Cardiac muscle cell (in vitro differentiated cells and primary cell): ENCODE data around the gene VMAC. TPM values are rescaled to one million over a fixed set of nuclear protein-coding genes. Genes with fewer than 3 reads are reported as not detected.
"Not testable (repeated sequence)": the region's sequence is repeated elsewhere in the genome, so short reads cannot be mapped to it uniquely, and the experiment has no call there.

Experiments used
- DNase-seq, 2 donors: peaks; one replicate each; pipeline versions ENCODE4 v3.0.0 to v3.0.0-alpha.2; 2010 to 2017; ENCODE audit warnings: low read depth in 1 of 2, low spot score in 1 of 2
- H3K27ac ChIP-seq: fragments of 200-600 bp; sonication (generic); 2 replicates; pipeline ENCODE4 v1.5.1; 2016
- H3K27me3 ChIP-seq: fragments of 200-600 bp; sonication (generic); 2 replicates; pipeline ENCODE4 v1.6.0; 2016; ENCODE audit warnings: control low read depth
- H3K36me3 ChIP-seq: fragments of 200-600 bp; sonication (generic); 2 replicates; pipeline ENCODE4 v1.5.1; 2016; ENCODE audit warnings: control low read depth
- H3K4me1 ChIP-seq: fragments of 200-600 bp; sonication (generic); 2 replicates; pipeline ENCODE4 v1.8.1; 2017; ENCODE audit warnings: low read depth, mild to moderate bottlenecking, mixed run types
- H3K4me3 ChIP-seq: fragments of 200-600 bp; sonication (generic); 2 replicates; pipeline ENCODE4 v1.5.1; 2016; ENCODE audit warnings: mild to moderate bottlenecking
- H3K9me3 ChIP-seq: fragments of 200-600 bp; sonication (generic); 2 replicates; pipeline ENCODE4 v1.5.1; 2017; ENCODE audit warnings: low read depth, mild to moderate bottlenecking, control low read depth
- polyA plus RNA-seq: library from polyadenylated mRNA; unstranded; fragments of >200 nt; fragmentation: Nextera tagmentation; extraction: Ambion mirVana; gene quantifications from 2 replicates; pipeline ENCODE4 v1.2.1, GENCODE V29; 2016
- total RNA-seq: library from RNA; depleted of rRNA; stranded (reverse); fragments of >200 nt; gene quantifications from 2 replicates; pipeline ENCODE4 v1.2.3, GENCODE V29; 2016
- TF ChIP-seq, protein P1 (sequence below): IDR thresholded peaks from 2 replicates; pipeline ENCODE4 v1.5.1; 2012; ENCODE audit warnings: low read depth, mild to moderate bottlenecking, low read length

The VMAC gene
- total and polyA plus RNA-seq, 2 experiments from 2014 or later, result 3.9 to 23.1 TPM

DNA sequence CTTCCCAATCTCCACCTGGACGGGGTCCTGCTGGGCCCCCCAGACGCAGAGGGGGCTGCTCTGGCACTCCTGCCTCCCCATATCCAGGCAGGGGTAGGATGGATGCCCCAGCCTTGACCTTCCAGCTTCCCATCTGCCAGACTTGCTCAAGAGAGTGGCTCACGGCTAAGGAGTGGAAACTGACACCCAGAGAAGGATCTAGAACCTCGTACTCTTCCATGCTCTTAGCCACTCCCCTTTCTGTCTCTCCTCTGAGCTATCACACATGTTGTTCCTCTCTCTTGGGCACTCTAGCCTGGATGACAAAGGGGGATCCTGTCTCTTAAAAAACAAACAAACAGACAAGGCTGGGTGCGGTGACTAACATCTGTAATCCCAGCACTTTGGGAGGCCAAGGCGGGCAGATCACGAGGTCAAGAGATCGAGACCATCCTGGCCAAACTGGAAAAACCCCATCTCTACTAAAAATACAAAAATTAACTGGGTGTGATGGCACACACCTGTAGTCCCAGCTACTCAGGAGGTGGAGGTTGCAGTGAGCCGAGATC is 22.2 kb upstream of the VMAC start:
- no peaks in the 10 kb centered on the region for H3K27me3 ChIP-seq
- TF ChIP-seq, protein P1, sequence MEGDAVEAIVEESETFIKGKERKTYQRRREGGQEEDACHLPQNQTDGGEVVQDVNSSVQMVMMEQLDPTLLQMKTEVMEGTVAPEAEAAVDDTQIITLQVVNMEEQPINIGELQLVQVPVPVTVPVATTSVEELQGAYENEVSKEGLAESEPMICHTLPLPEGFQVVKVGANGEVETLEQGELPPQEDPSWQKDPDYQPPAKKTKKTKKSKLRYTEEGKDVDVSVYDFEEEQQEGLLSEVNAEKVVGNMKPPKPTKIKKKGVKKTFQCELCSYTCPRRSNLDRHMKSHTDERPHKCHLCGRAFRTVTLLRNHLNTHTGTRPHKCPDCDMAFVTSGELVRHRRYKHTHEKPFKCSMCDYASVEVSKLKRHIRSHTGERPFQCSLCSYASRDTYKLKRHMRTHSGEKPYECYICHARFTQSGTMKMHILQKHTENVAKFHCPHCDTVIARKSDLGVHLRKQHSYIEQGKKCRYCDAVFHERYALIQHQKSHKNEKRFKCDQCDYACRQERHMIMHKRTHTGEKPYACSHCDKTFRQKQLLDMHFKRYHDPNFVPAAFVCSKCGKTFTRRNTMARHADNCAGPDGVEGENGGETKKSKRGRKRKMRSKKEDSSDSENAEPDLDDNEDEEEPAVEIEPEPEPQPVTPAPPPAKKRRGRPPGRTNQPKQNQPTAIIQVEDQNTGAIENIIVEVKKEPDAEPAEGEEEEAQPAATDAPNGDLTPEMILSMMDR, result no peak
- H3K36me3 ChIP-seq, result no peaks in the 10 kb centered on the region
- no peak for DNase-seq
- H3K4me3 ChIP-seq, result no peak overlapping the region
- H3K9me3 ChIP-seq, result no peaks in the 10 kb centered on the region
- H3K4me1 ChIP-seq, result peaks cover 8% of the 10 kb centered on the region
- peak overlapping the region; percentile 78 for H3K27ac ChIP-seq

DNA sequence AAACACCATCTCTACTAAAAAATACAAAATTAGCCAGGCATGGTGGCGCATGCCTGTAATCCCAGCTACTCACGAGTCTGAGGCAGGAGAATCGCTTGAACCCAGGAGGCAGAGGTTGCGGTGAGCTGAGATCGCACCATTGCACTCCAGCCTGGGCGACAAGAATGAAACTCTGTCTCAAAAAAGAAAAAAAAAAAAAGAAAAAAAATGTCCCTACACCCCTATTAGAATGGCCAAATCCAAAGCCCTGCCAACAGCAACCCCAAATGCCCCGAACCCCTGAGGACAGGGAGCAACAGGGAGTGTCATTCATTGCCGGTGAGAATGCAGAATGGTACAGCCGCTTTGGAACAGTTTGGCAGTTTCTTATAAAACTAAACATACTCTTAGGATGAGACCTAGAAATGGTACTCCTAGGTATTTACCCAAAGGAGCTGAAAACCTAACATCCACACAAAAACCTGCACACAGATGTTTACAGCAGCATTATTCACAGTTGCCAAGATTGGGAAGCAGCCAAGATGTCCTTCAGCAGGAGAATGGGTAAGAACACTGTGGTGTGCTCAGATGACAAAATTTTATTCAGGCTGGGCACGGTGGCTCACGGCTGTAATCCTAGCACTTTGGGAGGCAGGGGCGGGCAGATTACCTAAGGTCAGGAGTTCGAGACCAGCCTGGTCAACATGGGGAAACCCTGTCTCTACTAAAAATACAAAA is 21.4 kb upstream of the VMAC start:
- not testable (repeated sequence) for H3K4me1 ChIP-seq, DNase-seq, H3K27me3 ChIP-seq, H3K4me3 ChIP-seq, H3K9me3 ChIP-seq, H3K36me3 ChIP-seq
- peak overlapping the region; percentile 36 for H3K27ac ChIP-seq

DNA sequence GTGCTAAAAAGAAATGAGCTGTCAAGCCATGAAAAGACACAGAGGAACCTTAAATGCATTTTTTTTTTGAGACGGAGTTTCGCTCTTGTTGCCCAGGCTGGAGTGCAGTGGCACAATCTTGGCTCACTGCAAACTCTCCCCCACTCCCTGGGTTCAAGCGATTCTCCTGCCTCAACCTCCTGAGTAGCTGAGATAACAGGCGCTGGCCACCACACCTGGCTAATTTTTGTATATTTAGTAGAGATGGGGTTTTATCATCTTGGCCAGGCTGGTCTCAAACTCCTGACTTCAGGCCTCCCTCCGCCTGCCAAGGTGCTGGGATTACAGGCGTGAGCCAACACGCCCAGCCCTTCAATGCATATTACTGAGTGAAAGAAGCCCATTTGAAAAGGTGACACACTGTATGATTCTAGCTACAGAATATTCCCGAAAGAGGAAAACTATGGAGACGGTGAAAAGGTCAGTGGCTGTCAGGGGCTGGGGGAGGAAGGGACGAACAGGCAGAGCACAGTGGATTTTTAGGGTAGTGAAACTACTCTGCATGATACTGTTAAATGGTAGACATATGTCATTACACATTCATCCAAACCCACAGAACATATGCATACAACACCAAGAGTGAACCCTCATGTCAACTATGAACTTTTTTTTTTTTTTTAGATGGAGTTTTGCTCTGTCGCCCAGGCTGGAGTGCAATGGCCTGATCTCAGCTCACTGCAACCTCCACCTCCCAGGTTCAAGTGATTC is 20.4 kb upstream of the VMAC start:
- not testable (repeated sequence) for H3K27me3 ChIP-seq, H3K36me3 ChIP-seq, H3K9me3 ChIP-seq, H3K4me1 ChIP-seq, DNase-seq, H3K27ac ChIP-seq, H3K4me3 ChIP-seq

DNA sequence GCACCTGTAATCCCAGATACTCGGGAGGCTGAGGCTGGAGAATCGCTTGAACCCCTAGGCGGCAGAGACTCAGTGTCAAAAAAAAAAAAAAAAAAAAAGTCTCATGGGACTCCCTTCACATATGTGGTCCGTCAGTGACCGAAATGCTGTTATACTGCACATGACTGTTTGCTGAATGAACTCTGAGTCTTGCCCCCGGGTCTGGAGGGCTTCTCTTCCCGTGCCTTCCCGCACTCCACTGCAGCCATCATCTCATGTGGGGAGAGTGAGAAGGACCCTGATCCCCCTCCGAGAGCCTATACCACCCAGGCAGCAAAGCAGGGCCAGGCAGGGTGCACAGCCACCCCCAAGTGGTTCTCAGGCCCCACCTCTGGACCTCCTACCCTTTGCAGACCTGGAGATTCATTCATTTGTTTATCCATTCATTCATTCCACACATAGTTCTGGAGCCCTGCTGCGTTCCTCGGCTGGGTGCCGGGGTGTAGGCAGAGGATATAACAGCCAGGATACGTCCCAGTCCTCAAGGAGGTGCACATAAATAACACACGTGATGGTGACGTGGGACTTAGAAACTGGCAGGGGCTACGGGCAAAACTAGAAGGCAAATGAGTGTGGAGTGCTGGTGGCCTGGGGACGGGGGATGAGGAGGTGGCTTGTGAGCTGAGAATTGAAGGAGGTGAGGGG is 15.2 kb upstream of the VMAC start:
- no peak overlapping the region for H3K27ac ChIP-seq
- H3K27me3 ChIP-seq, result no peaks in the 10 kb centered on the region
- no peaks in the 10 kb centered on the region for H3K36me3 ChIP-seq
- H3K4me3 ChIP-seq, result no peak overlapping the region
- peaks cover 12% of the 10 kb centered on the region for H3K4me1 ChIP-seq
- TF ChIP-seq, protein P1, result no peak
- DNase-seq, result no peak
- H3K9me3 ChIP-seq, result no peaks in the 10 kb centered on the region

DNA sequence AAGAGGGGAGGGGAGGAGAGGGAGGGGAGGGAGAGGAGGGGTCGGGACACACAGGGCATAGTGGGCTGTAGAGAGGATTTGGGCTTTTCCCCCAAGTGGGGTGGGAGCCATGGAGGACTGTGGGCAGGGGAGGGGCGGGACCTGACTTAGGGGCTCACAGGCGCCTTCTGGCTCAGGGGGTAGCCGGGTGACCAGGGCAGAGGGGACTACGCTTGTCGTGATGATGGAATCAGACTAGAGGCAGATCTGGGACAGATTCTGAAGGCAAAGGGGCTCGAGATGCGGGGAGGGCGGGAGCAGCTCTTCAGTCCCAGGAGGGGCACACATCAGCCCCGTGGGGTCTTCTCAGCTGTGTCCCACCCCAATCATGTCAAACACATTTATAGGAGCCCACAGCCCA is 14.6 kb upstream of the VMAC start:
- H3K27ac ChIP-seq, result no peak overlapping the region
- H3K4me1 ChIP-seq, result peaks cover 18% of the 10 kb centered on the region
- H3K4me3 ChIP-seq, result no peak overlapping the region
- no peak for DNase-seq
- H3K9me3 ChIP-seq, result no peaks in the 10 kb centered on the region
- H3K27me3 ChIP-seq, result no peaks in the 10 kb centered on the region
- TF ChIP-seq, protein P1, result no peak
- no peaks in the 10 kb centered on the region for H3K36me3 ChIP-seq

DNA sequence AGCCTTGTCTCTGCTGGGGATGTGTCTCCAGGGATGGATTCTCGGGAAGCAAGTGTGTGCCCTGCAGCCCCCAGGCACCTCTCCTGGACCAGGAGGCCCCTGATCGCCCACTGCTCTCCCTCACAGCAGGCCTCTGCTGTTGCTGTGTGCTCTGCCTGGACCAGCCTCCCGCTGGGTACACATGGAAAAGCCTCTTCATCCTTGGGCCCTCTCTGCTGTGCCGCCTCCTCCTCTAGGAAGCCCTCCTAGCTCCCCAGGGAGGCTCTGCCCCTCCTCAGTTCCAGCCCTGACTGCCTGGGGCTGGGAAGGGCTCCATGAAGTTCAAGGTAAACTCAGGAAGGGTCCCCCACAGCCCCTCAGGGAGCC is 13.1 kb upstream of the VMAC start:
- no peak for DNase-seq
- H3K36me3 ChIP-seq, result peaks cover 9% of the 10 kb centered on the region
- H3K4me3 ChIP-seq, result no peak overlapping the region
- no peaks in the 10 kb centered on the region for H3K27me3 ChIP-seq
- H3K27ac ChIP-seq, result peak overlapping the region; percentile 42
- TF ChIP-seq, protein P1, result no peak
- peaks cover 27% of the 10 kb centered on the region for H3K4me1 ChIP-seq
- no peaks in the 10 kb centered on the region for H3K9me3 ChIP-seq
